Stimulated activated CD8-positive, alpha-beta memory T cell treated with anti-CD3 and anti-CD28 coated beads, Interleukin-15, amount 100 ng/mL, for 1 hour (primary cell): ENCODE data around the gene TLE4.
A peak's percentile ranks its signal among the peaks of the same experiment; 100 is the strongest.
"Not testable (repeated sequence)": the region's sequence is repeated elsewhere in the genome, so short reads cannot be mapped to it uniquely, and the experiment has no call there.

Source experiments
- DNase-seq: peaks from one replicate; pipeline ENCODE4 v3.0.0-alpha.2; 2020; ENCODE audit warnings: low read depth

TLE4 gene

DNA sequence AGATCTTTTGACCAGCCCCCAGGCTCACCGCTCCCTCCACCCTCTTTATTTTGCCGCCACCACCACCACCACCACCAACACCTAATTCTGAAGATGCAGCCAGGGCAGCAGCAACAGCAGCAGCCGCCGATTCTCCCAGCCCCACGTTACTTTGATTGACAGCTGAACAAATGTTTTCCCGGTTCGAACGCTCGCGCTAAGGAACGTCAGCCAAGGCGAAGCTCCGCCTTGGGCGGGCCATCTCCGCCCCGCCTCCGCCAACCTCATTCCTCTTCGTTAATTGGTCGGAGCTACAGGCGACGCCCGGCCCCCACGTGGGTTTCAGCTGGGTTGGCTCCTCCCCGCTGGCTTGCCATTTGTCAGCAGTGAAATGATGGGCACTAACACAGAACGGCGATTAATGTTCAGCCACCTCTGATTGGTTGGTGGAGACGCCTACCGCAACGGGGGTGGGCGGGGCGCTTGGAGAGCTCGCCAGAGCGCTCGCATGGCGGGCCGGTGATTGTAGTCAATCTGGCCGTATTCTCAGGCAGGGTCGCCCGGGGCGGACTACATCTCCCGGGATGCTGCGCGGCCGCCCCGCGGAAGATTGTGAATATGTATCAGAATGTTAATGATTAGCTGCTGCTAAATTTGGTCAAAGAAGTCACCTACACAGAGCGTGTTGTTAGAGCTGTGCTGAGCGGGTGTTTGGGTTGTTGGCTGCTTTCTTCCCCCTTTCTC lies at the start of gene TLE4:
TLE4 (plus strand) TSS at position 657 of the 723 bp plus-strand sequence. CDS start 826 bp downstream, outside the sequence.
- DNase-seq = peak; percentile 98

DNA sequence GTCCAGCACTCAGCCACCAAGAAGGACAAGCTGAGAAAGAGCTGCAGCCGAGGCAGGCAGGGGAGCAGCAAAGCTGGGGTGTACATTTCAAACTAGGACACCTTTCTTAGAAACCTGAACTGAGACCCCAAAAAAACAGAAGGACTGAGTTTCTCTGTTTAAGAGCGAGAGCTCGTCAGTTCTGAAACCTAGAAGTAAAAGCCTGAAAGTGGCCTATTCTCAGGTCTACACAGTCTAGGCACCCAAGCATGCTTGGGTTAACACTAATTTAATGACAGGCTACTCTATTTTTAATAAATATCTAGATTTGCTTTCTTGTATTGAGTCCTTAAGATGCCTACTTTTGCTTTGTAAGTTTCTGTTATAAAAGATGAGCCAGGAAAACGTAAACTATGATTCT lies 49.0 kb upstream of the TLE4 start:
- no peak for DNase-seq

DNA sequence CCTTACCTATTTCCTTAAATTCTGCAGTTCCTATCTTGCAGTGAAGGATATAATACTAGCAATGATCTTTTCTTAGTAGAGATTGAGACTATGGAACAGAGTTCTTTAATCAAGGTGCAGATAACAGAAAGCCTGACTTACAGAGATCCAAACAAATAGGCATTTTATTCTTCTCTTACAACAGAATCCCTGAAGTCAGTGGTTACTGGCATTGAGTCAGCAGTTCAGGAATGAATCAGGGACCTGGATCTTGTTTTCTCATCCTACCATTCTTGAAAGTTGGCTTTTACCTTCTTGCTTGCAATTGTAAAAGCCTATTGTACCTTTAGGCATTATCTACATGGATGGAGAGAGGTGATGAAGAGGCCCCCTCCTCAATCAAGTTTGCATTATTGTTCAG lies 47.5 kb upstream of the TLE4 start:
- no peak for DNase-seq

DNA sequence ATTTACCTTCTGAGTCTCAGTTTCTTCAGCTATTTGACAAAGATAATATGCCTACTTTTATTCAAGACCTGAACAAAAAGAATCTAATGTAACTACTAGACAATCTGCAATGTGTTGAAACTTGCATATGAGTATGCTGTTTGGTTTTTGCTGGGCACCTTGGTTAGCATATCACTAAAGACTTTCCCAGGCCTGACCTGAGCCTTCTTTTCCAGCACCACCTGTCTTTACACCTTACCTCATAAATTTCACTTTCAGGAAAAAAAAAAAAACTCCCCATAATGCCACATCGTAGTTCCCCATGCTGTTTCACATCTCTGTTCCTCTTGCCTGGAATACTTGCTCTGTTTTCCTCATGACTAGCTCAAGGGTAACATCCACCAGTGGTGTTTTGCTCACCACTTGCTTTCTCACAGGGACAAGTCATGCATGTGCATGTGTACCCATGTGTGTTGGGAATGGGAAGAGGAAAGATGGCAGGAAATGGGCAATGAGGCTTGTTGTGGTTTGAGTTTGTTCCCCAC lies 45.6 kb upstream of the TLE4 start:
- no peak for DNase-seq

DNA sequence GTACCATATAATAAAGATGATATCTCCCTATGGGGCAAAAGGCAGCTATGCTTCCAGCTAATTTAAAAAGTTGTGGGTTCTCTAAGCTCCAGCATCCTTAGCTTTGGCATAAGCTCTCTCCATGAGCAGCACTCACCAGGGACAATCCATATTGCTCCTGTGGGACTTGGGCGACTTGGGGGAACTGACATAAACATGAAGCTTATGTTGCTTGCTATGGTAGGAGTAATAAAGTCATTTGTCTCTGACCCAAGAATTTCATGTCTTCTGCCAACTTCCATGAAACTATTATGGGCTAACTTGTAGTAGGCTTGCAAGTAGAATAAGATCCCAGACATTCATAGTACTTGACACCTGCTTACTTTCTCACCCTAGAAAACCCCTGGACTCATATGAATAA lies 36.2 kb upstream of the TLE4 start:
- no peak for DNase-seq

DNA sequence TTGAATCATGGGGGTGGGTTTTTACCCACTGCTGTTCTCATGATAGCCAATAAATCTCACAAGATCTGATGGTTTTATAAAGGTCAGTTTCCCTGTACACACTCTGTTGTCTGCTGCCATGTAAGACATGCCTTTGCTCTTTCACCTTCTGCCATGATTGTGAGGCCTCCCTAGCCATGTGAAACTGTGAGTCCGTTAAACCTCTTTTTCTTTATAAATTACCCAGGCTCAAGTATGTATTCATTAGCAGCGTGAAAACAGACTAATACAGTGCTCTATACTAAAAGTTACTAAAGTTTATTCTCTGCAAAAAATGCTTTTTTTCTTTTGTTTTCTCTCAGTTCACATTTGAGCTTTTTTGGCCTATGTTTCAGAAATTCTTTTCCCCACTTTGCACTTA lies 33.9 kb upstream of the TLE4 start:
- DNase-seq = no peak

DNA sequence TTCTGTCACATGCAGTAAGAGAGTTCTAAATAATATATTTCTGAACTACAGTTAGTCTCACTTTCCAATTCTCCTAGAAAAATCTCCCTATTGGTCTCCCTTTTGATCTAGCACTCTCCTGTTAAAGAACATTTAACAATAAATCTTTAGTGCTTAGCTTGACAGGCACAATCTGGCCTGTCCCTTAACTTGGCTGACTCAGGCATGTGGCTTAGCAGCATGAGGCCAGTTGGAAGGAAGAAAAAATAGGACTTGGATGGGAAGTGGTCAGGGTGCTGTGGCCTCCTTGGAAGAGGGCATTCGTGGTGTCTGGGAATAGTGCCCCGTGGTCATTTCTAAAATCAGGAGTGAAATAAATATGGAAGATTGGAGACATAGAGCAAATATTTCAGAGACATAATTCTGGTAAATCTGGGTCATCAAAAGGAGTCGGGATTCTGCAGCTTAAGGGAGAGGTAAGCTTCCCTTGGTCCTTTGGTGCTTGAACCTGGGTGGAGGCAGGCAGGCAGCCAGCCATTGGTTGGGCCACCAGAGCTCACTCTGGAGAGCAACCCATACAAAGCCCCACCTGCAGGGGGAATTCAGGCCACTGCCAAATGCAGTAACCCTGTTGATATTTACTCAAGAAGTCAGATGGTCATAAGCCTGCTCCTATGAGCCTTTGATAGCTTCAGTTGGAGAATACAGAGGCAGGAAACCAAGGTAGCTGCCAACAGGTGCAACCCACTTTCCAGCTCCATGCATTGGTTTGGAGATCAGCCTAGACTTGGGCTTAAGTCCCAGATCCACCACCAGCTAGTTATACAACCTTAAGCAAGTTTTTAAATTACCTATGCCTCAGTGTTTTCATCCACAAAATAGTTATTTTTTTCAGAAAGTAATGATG lies 28.8 kb upstream of the TLE4 start:
- no peak for DNase-seq

DNA sequence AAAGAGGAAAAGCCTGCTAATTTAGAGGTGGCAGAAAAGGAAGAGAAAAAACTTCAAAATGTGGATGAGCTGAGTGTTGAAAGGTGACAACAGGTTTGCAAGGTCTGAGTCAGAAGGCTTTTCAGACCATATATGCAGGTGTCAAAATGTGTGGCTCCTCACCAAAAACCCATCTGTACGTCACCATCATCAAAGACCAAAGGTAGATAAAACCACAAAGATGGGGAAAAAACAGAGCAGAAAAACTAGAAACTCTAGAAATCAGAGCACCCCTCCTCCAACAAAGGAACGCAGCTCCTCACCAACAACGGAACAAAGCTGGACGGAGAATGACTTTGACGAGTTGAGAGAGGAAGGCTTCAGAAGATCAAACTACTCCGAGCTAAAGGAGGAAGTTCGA lies 27.4 kb upstream of the TLE4 start:
- DNase-seq = not testable (repeated sequence)

DNA sequence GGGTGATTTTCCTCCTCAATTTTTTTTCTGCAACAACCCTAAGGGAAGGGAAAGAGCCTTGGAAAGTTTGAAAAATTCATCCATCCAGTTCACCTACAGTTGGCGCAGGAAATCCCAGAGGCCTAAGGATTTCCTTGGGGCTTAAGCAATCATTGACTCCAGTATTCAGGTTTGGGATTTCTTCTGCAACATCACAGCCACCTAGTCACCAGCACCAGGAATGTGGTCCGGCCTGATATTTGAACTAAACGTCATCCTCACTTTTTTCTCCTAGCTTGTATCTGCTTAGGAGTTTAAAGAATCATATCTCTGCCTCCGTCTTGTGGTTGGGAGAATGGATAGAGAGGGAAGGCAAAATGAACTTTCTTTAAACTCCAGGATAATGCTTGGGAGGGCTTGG lies 20.2 kb upstream of the TLE4 start:
- no peak for DNase-seq

DNA sequence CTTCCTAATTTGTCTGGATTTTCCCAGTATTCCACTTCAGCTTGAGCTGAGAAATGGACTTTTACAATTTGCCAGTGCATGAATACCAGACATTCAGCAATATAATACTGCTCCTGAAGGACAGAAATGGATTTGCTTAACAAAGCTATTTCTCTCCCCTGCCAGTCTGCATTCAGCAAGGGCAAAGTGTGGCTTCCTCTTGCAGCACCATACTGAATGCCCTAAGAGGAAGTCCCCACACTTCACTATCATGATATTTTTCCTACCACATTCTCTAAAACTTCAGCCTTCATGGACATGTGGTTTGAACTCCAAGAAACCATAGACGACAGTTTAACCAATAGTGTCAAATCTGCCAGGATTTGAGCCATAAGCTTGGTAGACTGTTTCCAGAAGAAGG lies 19.8 kb upstream of the TLE4 start:
- DNase-seq = no peak

DNA sequence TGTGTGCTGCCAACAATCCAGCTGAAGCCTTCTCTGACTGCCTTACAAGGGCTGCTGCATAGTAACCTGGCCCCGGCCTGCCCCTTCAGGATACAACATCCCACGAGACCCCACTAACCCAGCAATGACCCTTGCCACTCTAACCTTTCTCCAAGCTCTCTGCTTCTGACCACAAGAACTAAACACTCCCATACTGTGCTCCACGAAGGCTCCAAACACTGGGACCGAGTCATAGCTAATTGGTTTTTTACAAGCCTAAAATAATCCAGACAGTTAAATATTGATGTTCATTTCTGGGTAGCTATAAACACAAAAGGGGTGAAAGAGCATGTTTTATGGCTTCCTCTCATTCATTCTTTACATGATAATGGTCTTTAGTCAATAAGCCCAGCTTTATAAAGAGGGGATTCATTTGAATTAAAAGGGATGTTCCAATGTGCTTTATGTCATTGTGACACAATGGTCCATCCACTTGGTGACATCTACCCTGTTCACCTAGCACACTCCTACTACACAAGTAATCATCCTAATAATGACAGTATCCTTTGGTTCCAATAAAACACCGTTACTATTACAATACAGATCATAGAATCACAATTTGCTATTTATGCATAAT lies 16.2 kb upstream of the TLE4 start:
- no peak for DNase-seq

DNA sequence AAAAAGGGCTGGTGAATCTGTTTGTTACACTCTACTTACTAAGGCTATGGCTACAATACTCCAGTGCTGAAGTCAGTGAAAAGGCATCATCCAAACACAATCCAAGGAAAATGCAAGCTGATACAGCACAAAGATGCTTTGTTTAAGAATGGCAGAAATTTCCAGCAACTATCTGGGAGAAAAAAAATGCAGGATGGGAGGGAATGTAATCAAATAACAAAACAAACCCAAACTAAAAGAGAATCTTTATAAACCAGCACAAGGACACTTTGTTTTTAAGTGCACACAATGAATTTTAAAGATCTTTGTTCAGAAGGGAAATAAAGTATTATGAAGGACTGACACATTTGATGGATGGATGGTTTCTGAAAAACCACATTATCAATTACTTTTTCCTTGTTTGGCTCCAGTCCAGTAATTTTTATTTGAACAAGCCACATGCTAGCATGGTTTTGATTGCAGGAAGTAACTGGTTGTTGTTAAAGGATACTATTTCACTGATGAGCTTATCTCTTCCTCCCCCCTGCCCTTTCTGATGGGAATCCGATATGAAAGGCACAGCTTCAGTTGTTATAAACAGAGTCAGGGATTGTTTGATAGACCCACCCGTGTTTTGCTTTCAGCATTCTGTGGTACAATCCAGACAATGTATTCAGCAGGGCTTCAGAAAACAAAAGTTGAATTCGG lies 12.1 kb upstream of the TLE4 start:
- no peak for DNase-seq

DNA sequence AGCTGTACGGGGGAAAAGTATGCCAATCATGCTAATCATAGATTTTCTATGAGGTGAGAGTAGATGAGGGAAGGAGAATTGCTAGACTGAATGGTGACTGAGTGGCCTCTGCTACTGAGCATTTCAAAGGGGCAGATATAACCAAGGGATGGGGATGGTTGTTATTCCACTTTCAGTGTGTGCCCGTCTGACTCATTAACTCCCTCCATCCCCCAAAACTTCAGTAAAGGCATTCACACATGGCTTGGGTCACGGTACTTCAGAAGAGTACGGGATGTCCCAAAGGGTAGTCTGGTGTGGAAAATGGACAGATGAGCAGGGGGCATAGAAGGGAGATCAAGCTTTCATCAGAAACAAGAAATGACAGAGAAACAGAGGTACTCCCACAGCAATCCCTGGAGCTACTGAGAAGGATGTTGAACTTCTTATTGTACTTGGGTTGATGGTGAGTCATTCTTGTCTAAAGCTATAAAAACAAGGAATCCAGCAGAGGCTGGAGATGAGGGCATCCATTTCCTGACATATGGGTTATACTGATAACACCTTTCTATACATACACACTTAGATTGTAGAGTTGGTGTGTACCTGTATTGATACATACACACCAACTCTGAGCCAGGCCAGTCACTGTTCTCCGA lies 8.9 kb upstream of the TLE4 start:
- no peak for DNase-seq

DNA sequence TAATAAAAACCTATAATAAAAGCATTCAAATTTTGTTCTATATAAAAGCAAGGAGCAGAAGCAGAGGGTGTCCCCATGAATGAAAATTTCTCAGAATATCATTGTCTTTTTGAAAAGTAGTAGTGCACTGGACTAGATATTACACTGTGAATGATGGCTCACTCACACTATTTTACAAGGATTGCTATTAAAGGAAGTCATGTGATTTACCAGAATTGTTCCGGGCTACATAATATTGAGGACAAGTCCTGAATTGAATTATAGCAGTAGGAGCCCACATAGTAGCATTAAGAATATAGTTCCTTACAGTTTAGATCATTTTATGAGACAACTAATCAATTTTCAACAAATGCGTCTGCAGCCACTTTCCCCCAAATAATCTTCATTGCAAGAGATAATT lies 7.7 kb upstream of the TLE4 start:
- no peak for DNase-seq

DNA sequence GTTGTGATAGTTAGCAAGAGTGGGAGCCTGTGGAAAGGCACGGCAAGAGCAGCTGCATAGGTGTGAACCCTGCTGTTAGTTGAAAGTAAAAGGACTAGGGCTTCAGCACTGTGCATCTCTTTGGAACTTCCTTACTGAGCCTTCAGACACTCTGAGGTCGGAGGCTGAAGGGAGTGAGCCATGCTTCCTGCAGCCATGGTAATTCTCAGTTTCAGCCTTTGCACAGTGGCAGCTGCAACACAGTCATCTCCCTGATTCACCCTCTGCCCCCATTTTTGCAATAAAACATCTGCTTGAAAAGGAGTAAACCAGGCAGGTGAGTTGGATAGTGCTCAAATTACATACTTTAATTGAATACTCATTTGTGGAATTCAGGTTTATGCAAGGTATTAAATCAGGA lies 6.5 kb upstream of the TLE4 start:
- no peak for DNase-seq

DNA sequence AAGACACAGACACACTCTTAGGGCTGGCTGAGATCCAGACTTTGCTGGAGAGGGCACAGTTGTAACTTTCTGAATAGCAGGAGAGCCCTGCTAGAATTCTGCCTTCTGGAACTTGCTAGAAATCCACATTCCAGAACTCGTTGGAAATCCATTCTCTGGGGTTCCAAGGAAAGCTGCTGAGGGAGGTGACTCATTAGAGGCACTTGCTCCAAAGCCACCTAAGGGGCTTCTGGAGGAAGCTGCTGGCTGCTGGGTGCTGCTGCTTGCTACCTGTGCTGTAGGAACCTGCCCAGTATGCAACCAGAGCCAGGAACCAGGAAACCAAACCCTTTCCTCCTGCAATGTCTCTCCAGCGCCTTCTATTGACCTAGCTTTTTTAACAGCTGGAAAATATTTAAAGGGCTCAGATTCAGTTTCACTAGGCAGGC lies 4.1 kb upstream of the TLE4 start:
- DNase-seq = no peak

DNA sequence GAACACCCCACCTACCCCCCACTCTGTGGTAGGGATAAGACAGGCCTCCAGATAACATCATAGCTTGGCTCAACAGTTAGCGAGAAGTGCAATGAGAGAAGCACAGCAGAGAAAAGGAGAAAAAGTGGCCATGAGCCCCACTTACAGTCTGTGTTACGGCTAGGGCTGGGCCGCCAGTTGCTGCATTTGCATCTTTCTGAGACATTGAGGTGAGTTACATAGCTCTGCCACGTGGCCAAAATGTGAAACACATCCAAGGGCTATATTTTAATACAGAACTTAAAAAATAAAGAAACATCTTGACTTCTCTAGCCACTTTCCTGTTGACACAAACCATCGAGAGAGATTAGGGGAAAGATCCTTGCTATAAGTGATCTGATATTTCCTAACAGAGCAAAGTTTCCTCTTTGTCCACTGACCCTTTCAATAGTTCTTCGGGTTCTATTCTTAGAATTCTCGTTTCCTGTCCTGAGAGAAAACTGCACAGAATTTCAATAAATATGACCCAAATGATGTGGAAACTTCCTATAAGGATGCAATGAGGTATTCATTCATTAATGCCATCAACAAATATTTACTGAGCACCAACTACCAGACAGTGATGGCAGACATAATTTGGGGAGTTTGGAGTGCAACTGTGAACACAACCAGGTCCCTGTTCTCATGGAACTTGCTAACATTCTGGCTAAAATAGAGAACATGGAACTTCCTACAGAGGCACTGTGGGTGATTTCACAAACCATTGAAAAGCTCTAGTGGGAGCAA lies 3.2 kb upstream of the TLE4 start:
- no peak for DNase-seq

DNA sequence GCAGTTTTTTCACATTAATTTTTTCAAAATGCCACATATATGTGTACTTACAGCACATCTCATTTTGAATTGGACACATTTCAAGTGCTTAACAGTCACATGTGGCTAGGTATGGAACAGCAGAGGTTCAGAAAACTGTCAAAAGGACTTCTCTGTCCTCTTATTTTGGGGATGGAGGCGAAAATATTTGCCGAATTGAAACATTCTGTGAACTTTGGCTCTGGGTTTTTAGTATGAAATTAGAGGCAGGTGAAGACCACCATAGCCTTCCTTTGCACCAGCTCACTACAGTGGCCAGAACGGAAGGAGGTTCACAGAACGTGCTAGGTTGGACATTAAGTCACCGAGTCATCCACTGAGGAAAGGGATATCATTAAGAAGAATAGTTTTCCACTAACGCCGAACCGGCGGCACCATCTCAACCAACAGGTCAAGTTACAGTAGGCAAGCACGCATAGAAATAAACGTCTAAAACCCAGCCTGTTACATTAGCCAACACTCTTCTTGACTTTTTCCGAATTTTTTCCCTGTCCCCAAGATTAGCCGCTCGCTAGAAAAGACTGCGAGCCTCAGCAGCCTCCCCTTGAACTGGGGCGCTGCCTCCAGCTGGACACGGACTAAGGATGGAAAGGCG lies 1.8 kb upstream of the TLE4 start:
- DNase-seq = no peak

DNA sequence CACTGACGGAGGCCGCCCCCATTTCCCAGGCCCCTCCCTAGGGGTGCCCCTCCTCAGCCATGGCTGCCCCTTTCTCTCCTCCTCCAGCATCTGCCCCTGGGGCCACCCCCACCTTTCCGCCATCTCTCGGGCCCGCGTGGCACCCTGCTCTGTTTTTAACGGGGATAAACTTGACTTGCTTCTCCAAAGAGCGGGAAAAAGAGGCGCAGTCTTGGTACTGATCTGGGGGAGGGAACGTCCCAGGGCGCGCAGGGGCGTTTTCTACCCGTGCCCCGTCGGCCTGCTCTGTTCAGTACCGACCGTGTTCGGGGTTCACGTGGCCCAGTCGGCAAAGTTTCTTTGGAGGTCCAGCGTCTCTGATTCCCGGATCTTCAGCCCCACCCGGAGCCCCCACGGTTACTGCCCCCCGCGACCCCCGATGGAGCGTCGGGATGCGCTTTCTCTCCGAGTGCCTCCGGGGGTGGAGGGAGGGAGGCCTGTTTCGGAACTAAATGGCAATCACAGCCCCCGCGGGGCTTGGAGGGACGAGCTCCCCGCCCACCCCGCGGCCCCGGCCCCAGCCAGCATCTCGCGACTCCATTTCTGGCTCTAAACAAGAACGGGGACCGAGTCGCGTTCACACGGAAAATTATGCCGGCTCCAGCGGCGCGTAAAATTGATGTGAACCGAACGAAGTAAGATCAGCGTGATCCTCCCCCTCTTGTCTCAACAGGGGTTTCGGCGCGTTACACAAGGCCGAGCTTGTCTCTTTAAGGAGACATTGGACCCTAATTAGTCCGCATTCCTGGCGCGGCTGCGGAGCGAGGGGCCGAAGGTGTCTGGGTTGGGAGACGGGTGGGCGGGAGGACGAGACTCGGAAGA lies 1.1 kb upstream of the TLE4 start:
- DNase-seq = no peak
